Cerebellar cortex (tissue), 1 donor: ENCODE results near the gene ST6GALNAC5.
A peak's percentile ranks its signal among the peaks of the same experiment; 100 is the strongest.
"Not testable (repeated sequence)": the region's sequence is repeated elsewhere in the genome, so short reads cannot be mapped to it uniquely, and the experiment has no call there.

Experiments
- DNase-seq: peaks from one replicate; pipeline ENCODE4 v3.0.0-alpha.2; 2015; ENCODE audit warnings: low spot score

Gene ST6GALNAC5

DNA sequence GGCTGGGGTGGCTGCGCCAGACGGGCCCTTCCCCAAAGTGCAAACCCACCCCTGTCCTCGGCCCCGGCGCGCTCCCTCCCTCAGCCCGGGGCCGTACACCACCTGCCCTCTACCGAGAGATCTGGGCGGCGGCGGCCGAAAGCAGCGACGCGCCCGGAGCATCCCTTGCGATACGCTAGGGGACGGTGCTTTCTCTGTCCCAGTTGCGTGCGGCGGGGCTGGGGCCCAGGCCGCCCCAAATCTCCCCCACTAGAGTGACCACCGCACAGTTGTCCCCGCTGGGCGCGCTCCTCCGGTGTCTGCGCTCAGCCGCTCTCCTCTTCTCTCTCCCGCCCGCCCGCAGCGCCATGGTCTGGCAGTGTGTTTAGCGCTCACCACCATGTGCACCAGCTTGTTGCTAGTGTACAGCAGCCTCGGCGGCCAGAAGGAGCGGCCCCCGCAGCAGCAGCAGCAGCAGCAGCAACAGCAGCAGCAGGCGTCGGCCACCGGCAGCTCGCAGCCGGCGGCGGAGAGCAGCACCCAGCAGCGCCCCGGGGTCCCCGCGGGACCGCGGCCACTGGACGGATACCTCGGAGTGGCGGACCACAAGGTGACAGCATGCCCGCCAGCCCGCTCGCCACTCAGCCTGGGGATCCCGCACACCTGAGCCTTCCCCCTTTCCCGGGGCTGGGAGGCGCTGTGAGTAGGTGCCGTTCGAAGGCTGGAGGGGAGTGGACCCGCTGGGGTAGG, 1.0 kb downstream of the ST6GALNAC5 start:
- DNase-seq = no peak

DNA sequence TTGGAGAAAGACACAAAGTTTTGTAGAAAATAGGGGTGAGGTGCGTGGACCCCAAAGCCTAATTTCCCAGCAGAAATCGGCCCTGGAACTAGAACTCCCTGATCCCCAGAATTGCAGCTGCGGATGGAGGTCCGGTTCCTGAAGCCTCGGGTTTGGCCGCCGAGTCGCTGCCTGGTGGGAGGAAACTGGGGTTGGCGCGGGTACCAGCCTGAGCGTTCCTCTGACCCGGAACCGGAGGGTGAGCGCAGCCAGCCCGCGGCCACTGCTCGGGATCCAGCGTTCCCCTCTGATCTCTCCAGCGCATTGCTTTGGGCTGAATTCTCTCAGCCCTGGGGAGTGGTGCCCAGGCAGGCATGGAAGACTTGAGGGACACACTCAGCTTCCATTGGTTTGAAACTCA, 1.6 kb downstream of the ST6GALNAC5 start:
- no peak for DNase-seq

DNA sequence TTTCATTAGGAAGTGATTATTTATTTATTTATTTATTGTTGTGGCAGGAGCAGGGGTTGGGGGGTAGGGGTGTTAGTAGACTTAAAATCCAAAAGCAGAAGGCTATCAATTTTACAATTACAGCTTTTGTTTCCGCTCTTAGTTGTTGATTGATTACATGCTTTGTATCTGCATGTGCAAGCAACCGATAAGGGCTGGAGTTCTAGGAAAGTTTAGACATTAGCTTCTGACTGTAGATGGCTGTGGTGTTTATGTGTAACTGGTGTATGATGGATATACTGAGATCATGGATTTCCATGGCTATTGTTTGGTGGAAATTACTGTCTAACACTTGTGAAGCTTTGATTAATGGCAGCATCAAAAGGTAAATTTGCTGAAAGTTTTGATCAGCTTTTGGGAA, 2.8 kb downstream of the ST6GALNAC5 start:
- DNase-seq = no peak

DNA sequence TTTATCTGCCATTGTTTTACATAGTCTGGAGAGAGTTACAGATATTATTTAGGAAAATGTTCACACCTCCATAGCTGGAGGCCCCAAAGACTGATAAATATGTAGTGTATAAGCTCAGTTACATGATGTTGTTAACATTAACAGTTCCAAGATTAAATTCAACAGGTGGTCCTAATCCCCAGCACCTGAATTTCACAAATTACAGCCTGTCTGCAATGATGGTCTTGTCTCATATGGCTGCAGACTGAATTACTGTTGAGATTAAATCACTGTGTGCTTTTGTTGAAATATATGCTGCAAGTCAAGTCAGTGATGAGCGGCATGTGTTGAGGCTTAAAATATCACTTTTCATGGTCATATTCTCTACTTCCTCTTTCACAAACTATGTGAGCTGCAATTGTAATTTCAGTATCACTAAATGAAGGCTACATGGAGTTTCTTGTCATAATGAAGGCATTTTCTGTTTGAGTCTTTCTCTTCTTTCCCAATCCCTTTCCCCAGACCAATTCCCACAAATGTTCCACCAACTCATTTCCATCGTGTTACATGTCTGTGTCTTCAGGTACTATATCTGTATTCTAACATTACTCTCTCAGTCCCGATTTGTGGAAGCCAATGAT, 4.2 kb downstream of the ST6GALNAC5 start:
- no peak for DNase-seq

DNA sequence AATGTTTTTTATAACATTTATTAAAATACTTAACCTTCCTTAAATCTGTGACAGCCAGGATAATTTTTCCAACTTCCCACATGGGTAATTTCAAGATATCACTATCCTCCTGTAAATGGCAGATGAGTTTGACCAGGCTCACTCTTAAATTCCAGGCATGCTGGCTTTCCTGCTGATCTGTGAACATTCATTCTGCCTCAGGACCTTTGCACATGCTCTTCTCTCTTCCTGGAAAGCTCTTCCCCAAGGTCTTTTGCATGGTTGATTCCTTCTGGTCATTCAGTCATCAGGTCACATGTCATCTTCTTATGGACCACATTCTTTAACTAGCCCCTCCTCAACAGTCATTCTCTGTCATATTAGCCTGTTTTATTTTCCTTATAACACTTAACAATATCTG, 5.7 kb downstream of the ST6GALNAC5 start:
- no peak for DNase-seq

DNA sequence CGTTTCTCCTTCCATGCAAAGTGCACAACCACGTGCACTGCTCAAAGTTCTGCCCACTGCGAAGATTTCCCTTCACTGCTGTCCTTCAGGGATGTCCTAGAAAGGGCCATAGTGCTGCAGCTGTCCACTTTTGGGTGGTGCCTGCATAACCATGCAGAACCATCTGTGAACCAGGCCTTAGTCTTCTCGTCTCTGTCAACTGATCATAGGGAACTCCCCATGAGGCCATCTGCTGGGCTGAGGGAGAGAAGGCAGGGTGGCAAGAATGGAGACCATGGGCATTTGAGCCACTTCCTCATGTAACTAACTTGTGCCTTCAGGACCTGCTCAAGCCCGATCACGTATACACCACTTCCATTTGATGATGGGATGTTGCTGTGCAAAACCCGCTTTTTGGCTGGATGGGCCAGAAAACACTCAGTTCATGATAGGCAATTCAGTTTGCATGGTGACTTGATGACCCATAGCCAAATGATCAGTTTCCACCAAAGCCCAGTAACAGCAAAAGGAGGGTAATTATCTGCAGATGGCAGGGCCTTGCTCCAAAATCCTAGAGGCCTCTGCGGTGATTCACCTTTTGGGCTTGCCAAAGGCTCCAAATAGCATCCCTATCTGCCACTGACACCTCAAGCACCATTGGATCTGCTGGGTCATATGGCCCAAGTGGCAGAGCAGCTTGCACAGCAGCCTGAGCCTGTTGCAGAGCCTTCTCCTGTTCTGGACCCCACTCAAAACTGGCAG, 9.5 kb downstream of the ST6GALNAC5 start:
- no peak for DNase-seq

DNA sequence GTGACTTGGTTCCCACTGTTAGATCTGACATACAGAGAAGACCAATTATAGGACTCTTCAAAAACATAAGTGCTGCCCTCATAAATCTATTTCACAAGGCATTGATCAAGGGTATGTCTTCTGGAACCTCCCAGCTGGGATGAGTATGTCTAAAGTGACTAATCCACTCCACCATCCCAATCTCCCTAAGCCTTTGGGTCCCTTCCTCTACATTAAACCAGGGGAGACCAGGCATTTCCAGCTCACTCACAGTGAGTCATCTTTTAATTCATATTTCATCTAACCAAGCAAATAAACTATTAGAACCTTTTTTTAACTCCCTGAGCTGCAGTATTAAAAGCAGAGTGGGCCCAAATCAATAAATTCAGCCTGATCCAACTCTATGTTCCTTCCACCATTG, 11.7 kb downstream of the ST6GALNAC5 start:
- DNase-seq = not testable (repeated sequence)

DNA sequence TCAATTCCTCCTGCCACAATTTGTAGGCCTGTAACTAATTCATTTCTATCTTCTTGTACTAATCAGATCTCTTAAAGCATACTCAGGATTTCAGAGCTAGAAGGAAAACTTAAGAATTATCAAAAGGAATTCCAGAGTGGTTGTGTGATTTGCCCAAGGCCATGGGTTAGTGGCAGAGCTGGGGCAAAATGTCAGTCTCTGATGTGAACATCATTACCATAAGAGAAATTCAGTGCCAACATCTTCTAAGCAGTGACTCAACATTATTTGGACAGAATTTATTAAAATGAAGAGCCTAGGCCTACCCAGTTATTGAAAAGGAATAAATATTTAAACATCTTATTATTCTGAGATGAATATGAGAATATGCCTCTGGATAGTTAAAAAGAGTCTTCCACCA, 14.5 kb downstream of the ST6GALNAC5 start:
- DNase-seq = no peak

DNA sequence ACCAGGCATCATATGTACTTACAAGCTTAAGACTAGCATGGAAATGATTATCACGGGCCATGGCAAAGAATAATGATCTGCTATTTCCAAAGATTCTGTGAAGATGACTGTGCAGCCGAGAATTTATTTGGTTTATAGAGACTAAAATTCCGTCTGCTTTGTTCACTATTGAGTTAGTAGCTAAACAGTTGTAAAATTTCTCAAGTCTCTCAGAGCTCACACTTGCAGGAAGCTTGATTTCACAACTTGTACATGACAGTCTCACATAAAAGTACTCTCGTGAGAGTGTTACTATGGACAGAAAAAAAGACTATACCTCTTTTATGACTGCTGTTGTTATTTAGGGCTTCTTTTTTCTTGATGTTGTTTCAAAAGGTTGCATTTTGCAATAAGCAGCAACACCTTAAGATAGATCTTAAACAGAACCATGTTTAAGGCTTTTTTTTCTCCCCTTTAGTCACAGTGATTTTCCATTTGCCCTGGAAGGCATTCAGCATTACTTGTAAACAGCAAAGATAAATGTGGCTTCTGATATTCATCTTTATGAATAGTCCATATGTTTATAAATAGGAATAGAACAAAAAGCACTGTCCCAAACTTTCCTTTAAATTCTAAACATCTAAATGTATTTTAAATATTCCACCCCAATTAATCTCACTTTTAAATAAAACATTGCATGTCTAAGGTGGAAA, 24.8 kb downstream of the ST6GALNAC5 start:
- no peak for DNase-seq

DNA sequence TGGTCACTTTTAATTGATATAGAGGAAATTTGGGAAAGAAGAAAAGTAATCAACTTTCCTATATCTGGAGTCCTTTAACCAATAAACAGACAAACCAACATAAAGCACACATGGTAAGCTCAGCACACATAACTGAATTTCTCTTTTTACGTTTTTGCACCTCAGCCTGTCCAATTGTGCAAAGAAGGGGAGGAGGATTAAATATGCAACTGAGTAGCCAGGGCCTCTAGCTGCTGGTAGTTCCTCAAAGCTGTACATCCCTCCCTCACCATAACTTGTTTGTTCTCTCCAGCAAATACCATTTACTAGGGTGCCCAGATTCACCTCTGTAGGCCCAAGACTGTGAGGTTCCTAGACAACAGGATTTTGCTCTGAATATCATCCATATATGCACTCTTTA, 25.4 kb downstream of the ST6GALNAC5 start:
- DNase-seq = no peak

DNA sequence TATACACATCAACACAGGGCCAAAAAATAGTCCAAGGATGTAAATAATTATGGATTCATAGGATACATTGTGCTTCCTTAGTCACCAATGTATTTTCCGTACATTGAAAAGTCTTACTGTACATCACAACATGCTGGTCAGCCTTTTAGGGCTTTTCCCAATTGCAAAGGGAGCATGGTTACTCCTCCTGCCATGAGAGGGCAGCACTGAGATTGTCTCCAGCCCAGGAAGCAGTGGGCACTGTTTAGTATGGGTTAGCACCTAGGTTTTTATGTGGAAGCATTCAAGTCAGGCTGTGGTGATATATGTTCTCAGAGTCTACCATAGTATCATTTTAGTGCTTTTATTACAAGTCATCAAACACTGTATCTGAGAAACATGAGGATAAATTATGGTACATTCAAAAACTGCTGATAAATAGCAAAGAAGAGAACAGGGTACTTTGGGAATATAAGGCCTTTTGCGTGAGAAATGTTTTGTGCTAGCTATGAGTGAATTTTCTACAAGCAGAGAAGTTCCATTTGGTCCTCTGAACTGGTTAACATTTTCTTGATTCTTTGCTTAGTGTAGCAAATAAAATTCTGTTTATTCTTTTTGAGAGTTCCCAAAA, 34.0 kb downstream of the ST6GALNAC5 start:
- peak; percentile 45 for DNase-seq

DNA sequence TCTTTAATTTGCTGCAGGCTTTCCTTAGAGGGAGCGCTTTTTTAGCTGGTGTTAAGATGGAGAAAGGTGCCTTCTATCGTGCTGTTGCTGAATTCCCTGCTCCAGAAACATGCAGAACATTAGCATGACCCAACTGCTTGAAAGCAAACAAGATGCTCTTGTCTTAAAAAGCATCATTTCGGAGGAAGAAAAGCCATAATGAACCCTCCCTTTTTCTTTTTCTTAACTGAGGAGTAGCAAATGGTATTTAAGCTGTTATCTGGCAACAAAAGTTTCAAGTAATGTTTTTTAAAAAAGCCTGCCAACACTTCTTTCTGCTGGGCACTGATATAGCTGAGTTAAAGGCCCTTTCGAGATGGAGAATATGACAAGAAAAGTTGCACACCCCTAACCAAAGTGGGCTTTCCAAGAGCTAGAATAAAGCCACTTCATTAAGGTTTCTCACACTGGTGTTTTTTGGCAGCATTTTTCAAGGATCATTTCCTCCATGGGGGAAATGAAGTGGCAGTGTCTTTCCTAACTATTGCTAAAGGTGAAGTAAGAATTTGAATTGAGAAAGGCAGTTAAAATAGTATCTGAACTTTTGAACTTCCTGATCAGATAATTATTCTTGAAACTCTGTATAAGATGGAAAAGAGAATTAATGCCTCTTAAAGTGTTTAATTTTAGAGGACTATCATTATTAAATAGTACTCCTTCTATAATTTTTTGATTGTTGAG, 38.8 kb downstream of the ST6GALNAC5 start:
- no peak for DNase-seq

DNA sequence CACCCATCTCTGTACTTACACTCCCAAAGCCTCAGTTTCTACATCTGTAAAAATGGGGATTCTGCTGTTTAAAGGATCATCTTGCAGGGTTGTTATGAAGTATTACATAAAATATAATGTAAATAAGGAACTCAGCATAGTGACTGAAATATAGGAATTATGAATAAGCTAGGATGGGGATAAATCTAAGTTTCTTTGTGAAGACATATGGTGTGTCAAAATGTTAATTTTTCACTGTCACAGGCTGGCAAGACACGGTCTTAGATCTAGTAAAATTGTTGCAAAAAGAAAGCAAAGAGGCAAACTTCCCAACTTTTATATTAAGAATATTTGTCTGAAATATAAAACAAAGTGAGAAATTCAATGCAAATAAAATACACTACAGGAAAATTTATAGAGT, 42.0 kb downstream of the ST6GALNAC5 start:
- no peak for DNase-seq

DNA sequence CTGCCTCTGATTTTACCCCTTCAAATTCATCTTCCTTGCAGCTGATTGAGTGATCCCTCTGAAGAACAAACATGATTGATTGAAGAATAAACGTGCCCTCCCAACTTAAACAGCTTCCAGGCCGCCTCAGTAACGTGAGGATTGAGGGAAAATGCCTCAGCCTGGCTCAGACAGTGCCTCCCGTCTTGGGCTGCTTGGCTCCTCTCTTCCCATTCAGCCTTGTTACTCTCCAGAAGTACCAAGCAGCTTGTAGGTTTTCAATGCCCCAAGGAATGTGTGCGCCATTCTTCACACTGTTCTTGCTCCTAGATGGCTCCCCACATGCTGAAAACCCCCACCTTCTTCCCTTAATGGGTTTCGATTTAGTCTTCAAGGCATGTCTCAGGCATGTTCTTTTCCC, 51.8 kb downstream of the ST6GALNAC5 start:
- no peak for DNase-seq

DNA sequence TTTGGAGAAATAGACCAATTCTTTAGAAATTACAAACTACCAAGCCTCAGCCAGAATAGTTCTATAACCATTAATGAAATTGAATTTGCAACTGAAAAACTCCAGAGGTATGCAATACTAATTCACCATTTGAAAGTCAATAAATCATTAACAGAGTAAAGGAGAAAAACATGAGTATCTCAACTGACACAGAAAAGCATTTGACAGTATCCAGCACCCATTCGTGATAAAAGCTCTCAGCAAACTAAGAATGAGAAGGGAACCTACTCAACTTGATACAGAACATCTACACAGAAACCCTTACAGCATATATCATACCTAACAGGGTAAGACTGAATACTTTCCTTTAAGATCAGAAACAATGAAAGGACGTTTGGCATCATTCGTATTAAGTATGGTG, 54.3 kb downstream of the ST6GALNAC5 start:
- DNase-seq = no peak

DNA sequence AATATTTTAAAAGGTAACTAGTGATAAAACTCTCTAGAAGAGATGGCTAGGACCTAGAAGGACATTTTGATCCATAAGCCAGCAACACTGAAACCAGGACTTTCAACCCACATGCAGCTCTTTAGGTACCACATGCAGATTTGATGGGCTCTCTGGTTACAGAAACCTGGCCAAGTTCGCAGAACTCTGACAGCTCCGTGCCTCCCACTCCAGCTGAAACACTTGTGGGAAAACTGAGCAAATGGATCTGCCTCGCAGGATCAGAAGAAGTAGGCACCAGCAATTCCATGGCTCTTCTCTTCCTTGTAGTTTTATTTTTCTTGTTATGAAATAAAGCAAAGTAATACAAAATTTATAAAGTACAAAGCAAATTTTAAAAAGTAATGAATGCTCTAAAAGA, 58.5 kb downstream of the ST6GALNAC5 start:
- no peak for DNase-seq

DNA sequence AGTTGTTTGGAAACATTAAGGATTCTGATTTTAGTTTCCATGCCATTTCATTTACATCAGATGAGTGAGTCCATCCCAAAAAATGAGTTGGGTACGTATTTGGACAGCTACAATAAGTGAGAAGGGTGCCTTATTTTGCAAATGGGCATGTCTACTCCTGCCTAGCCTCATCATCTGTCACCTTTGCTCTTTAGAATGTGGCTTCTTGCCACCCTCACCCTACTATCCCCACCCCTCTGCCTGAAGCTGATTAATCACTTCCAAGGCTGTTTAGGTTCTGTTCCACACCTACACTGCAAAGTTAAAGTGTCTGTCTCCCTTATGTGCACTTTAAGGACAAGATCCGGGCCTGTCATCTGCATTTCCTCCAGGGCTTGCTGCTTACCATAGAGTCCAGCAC, 61.2 kb downstream of the ST6GALNAC5 start:
- no peak for DNase-seq

DNA sequence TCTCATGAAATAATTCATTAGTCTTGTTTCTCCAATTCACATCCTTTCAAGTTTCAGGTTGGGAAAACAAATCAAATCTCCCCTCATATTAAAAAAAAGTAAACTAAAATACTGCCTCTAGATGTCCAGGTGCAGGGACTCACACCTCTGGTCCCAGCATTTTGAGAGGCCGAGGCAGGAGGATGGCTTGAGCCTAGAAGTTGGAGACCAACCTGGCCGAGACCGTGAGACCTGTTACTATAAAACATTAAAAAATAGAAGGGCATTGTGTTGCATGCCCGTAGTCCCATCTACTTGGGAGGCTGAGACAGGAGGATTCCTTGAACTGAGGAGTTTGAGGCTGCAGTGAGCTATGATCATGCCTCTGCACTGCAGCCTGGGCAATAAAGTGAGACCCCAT, 61.9 kb downstream of the ST6GALNAC5 start:
- DNase-seq = no peak

DNA sequence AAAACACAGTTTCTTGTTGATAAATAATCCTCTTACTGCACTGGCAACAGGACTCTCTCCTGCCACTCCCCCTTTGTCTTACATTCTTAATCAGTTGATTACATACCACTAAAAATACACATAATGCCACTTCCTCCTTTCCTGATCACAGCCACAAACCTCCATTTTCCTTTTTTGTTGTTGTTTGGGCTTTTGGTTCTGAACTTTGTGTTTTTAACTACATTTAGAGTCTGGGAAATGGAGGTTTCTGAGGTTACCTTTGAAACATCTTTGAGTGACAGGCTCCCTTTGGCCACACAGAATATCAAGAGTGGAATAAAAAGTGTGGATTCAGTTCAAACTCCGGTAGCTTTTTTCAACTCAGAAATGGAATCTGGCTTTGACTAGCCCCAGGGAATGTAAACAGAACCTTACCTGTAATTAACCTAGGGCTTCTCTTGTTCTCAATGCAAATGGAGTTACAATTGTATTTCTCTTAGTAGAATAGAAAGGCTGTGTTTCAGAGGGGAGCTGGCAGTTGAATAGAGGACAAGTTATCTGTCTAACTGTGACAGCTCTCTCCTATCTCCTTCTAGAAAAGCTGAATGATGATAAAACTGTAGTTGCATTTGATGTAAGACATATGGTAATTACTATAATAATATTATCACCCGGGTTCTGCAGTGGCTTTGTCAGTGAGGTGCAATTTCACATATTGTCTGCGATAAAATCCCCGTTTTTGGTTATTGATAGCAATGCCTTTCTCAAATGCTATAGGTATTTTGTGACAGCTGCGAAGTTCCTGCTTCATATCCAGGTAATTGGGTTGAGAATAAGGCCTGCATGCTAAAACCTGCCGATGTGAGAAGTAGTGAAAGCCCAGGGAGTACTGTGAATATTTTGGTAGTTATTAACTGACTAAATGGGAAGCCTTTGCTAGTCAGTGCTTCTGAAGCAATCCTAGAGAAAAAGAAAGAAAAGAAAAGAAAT, 66.9 kb downstream of the ST6GALNAC5 start:
- no peak for DNase-seq

DNA sequence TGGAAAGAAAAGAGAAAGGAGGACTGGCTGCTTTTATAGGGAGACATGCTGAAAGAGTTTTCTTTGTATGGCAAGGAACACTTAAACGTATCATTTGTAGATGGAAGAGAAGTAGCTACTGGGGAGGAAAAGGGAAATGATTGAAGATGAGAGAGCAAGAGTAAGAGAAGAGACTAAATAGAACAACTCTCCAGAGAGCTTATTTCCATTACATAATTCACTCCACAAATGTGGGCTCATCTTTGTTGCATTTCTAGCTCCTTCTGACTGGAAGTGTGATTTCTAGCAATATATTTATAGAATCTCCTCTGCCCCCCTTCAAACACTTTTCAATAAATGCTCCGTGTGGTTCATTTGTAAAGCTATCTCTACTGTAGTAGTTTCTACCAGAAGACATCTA, 71.0 kb downstream of the ST6GALNAC5 start:
- DNase-seq = no peak
